Measurements from ENCODE around the gene THSD7B. TPM values are rescaled to one million over a fixed set of nuclear protein-coding genes. Genes with fewer than 3 reads are reported as not detected.
A peak's percentile ranks its signal among the peaks of the same experiment; 100 is the strongest.

The THSD7B gene
- total RNA-seq, 1 donor from 2014 or later, result 0.38 TPM

GRCh38 chr2:136860443-136860958, 95.2 kb downstream of the THSD7B start:
- no peaks in the 10 kb centered on the region for H3K36me3 ChIP-seq
- ATAC-seq (no peak), DNase-seq (no peak)
- intact Hi-C loops (cut with DNase I), result no loop called here
- no peak overlapping the region for H3K4me3 ChIP-seq
- H3K9me3 ChIP-seq, result no peaks in the 10 kb centered on the region
- H3K4me1 ChIP-seq, result no peaks in the 10 kb centered on the region
- no peak for TF ChIP-seq CTCF (IDR thresholded peaks at IDR 0.05)
- no peak overlapping the region for H3K27ac ChIP-seq
- no peaks in the 10 kb centered on the region for H3K27me3 ChIP-seq (ENCODE audit: low read depth)

DNA sequence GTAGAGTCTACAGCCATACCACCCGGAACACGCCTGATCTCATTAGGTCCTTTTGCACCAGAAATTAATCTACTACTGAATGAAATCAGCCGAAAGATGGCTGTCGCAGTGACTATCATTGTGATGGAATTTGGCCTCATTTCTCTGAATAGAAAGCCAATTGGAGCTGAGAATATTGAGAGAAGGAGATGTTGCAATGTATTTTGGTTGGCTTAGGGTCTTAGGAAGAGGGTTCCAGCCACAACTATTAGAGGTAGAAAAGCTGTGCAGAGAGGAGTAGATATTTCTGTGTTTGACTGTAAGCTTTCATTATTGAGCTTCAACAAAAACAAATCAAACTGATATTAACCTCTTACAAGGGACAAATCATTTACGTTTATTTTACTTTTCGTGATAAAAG, 98.1 kb downstream of the THSD7B start:
- ATAC-seq (no peak), DNase-seq (no peak)
- Histone ChIP-seq H3K36me3 (no peaks in the 10 kb centered on the region), H3K4me1 (no peaks in the 10 kb centered on the region), H3K27me3 (ENCODE audit: low read depth) (no peaks in the 10 kb centered on the region), H3K27ac (no peak overlapping the region), H3K9me3 (no peaks in the 10 kb centered on the region), H3K4me3 (no peak overlapping the region)
- intact Hi-C loops (cut with DNase I), result no loop called here
- no peak for TF ChIP-seq CTCF (IDR thresholded peaks at IDR 0.05)

DNA sequence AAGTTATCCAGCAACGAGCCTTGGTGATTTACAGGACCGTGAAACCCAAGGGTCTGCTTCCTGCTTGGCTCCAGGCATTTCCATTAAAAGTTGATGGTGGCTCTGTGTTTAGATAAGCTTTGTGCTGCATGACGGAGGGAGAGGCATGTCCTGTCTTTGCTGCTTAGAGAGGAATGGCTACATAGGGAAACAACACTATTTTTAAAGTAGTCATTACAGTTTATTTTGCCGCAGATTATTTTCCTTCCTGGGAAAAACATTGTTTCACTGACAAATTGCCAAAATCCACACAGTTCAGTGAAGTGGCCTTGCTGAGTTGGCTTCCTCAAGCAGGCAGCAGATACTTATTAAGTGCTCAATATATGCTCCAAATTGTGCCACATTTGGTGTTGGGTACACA, 98.5 kb downstream of the THSD7B start:
- H3K36me3 ChIP-seq, result no peaks in the 10 kb centered on the region
- no peak overlapping the region for H3K4me3 ChIP-seq
- no peak for TF ChIP-seq CTCF (IDR thresholded peaks at IDR 0.05)
- no peak for DNase-seq
- intact Hi-C loops (cut with DNase I), result no loop called here
- H3K9me3 ChIP-seq, result no peaks in the 10 kb centered on the region
- H3K27me3 ChIP-seq (ENCODE audit: low read depth), result no peaks in the 10 kb centered on the region
- no peaks in the 10 kb centered on the region for H3K4me1 ChIP-seq
- no peak overlapping the region for H3K27ac ChIP-seq
- ATAC-seq, result no peak

DNA sequence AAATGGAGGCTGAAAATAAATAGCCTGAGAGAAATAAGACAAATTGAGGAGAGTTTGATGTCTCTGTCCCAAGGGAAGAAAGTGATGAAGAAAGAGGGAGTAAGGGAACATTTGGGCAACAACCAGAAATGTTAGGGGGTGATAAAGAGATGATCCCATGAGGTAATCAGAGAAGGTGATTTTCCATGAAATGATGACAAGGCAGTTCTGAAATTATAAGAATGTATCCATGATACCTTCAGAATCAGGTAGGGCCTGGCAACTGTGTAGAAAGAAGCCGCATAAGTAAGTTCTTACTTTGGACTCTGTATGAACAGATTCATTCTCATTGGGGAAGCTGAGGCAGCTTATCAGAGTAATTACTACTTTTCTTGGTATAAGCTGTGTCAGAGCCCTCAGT, 106.1 kb downstream of the THSD7B start:
- intact Hi-C loops (cut with DNase I), result no loop called here
- H3K27ac ChIP-seq, result no peak overlapping the region
- no peak for DNase-seq
- no peaks in the 10 kb centered on the region for H3K4me1 ChIP-seq
- no peak for ATAC-seq
- no peak overlapping the region for H3K4me3 ChIP-seq
- H3K9me3 ChIP-seq, result no peaks in the 10 kb centered on the region
- H3K27me3 ChIP-seq (ENCODE audit: low read depth), result no peaks in the 10 kb centered on the region
- H3K36me3 ChIP-seq, result no peaks in the 10 kb centered on the region
- no peak for TF ChIP-seq CTCF (IDR thresholded peaks at IDR 0.05)

- H3K4me3 ChIP-seq, result no peak overlapping the region
- intact Hi-C loops (cut with DNase I), result no loop called here
- no peaks in the 10 kb centered on the region for H3K36me3 ChIP-seq
- ATAC-seq (no peak), DNase-seq (no peak)
- H3K4me1 ChIP-seq, result no peaks in the 10 kb centered on the region
- H3K27ac ChIP-seq, result no peak overlapping the region
- no peaks in the 10 kb centered on the region for H3K27me3 ChIP-seq (ENCODE audit: low read depth)
- H3K9me3 ChIP-seq, result no peaks in the 10 kb centered on the region
- TF ChIP-seq CTCF (IDR thresholded peaks at IDR 0.05), result peak; percentile 28
These were observed 108.9 kb downstream of the THSD7B start for GRCh38 chr2:136874258-136874657.

- Histone ChIP-seq H3K36me3 (no peaks in the 10 kb centered on the region), H3K27ac (no peak overlapping the region), H3K27me3 (ENCODE audit: low read depth) (no peaks in the 10 kb centered on the region), H3K9me3 (no peaks in the 10 kb centered on the region), H3K4me3 (no peak overlapping the region), H3K4me1 (no peaks in the 10 kb centered on the region)
- no peak for DNase-seq
- intact Hi-C loops (cut with DNase I), result no loop called here
- no peak for TF ChIP-seq CTCF (IDR thresholded peaks at IDR 0.05)
- no peak for ATAC-seq
These were observed 125.8 kb downstream of the THSD7B start for GRCh38 chr2:136891100-136891499.
